ENCODE results near the gene TRMT5. TPM values are rescaled to one million over a fixed set of nuclear protein-coding genes. Genes with fewer than 3 reads are reported as not detected.
A peak's percentile ranks its signal among the peaks of the same experiment; 100 is the strongest.

The TRMT5 gene
- 5.2 TPM for total RNA-seq
- long read RNA-seq, full-length matches to known transcripts, result 1 of 1 reads
- long read RNA-seq, partial matches to known transcripts, result 0 of 1 reads
- long read RNA-seq, other reads (novel, unspliced or antisense), result 0 of 1 reads

GRCh38 chr14:60980811-60981632 lies at the start of gene TRMT5, which contains the start of gene SLC38A6:
TRMT5 (minus strand) TSS chr14:60981079; CDS start chr14:60980973, 106 bp downstream.
SLC38A6 (plus strand) TSS chr14:60981245; CDS start chr14:60981278, 33 bp downstream.
- DNase-seq (ENCODE audit: missing footprints) (peak; percentile 95), ATAC-seq (peak; percentile 98)
- intact Hi-C loops (cut with DNase I), result loop anchor here (2.0 to 5.0 kb wide), 4 partner anchors 246 to 1499 kb away; partner anchors contain the start of genes JKAMP, L3HYPDH, MNAT1 and PCNX4

- no peak for ATAC-seq
- intact Hi-C loops (cut with DNase I), result no loop called here
- no peak for DNase-seq (ENCODE audit: missing footprints)
These were observed 45.6 kb upstream of the TRMT5 start for GRCh38 chr14:61026526-61026925.

GRCh38 chr14:61025251-61026223 lies 44.7 kb upstream of the TRMT5 start:
- DNase-seq (ENCODE audit: missing footprints) (no peak), ATAC-seq (no peak)
- intact Hi-C loops (cut with DNase I), result loop anchor here (1.0 to 2.0 kb wide), 2 partner anchors 227 to 400 kb away; no protein-coding TSS in a partner anchor

- ATAC-seq, result no peak
- intact Hi-C loops (cut with DNase I), result no loop called here
These were observed 38.7 kb upstream of the TRMT5 start for GRCh38 chr14:61019537-61019936.

GRCh38 chr14:61003571-61003970 lies 22.7 kb upstream of the TRMT5 start:
- no peak for DNase-seq (ENCODE audit: missing footprints)
- no peak for ATAC-seq
- intact Hi-C loops (cut with DNase I), result no loop called here

More at GRCh38 chr14:61019537-61019936, 38.7 kb upstream of the TRMT5 start:
- DNase-seq (ENCODE audit: missing footprints), result no peak

- intact Hi-C loops (cut with DNase I), result no loop called here
- DNase-seq (ENCODE audit: missing footprints), result no peak
- no peak for ATAC-seq
These were observed 18.7 kb upstream of the TRMT5 start for GRCh38 chr14:60999536-60999935.

GRCh38 chr14:60998617-60999016 lies 17.7 kb upstream of the TRMT5 start:
- intact Hi-C loops (cut with DNase I), result no loop called here
- DNase-seq (ENCODE audit: missing footprints) (no peak), ATAC-seq (no peak)

GRCh38 chr14:60989599-60989998 lies 8.7 kb upstream of the TRMT5 start:
- DNase-seq (ENCODE audit: missing footprints), result no peak
- ATAC-seq, result no peak
- intact Hi-C loops (cut with DNase I), result no loop called here

GRCh38 chr14:60986500-60986899 lies 5.6 kb upstream of the TRMT5 start:
- DNase-seq (ENCODE audit: missing footprints) (no peak), ATAC-seq (no peak)
- intact Hi-C loops (cut with DNase I), result no loop called here

- no peak for ATAC-seq
- DNase-seq (ENCODE audit: missing footprints), result no peak
- intact Hi-C loops (cut with DNase I), result loop anchor here (5.0 kb wide), 3 partner anchors 262 to 1502 kb away; partner anchors contain the start of genes JKAMP, L3HYPDH, PCNX4 and SIX4
These were observed 3.3 kb upstream of the TRMT5 start for GRCh38 chr14:60984196-60984595.

GRCh38 chr14:60981633-60982455 lies 965 bp upstream of the TRMT5 start:
- no peak for DNase-seq (ENCODE audit: missing footprints)
- intact Hi-C loops (cut with DNase I), result loop anchor here (2.0 to 5.0 kb wide), 4 partner anchors 247 to 1500 kb away; partner anchors contain the start of genes JKAMP, L3HYPDH, MNAT1 and PCNX4
- ATAC-seq, result no peak

GRCh38 chr14:60977847-60978246 lies 3.0 kb downstream of the TRMT5 start:
- intact Hi-C loops (cut with DNase I), result no loop called here
- ATAC-seq (no peak), DNase-seq (ENCODE audit: missing footprints) (no peak)

- DNase-seq (ENCODE audit: missing footprints) (no peak), ATAC-seq (no peak)
- intact Hi-C loops (cut with DNase I), result no loop called here
These were observed 5.3 kb downstream of the TRMT5 start for GRCh38 chr14:60975551-60975950.

GRCh38 chr14:60974090-60974651 lies 6.7 kb downstream of the TRMT5 start:
- no peak for DNase-seq (ENCODE audit: missing footprints)
- ATAC-seq, result no peak
- intact Hi-C loops (cut with DNase I), result no loop called here

GRCh38 chr14:60973070-60973469 lies 7.8 kb downstream of the TRMT5 start:
- ATAC-seq (no peak), DNase-seq (ENCODE audit: missing footprints) (no peak)
- intact Hi-C loops (cut with DNase I), result no loop called here

- ATAC-seq (no peak), DNase-seq (ENCODE audit: missing footprints) (no peak)
- intact Hi-C loops (cut with DNase I), result no loop called here
These were observed 8.6 kb downstream of the TRMT5 start for GRCh38 chr14:60972295-60972694.

- no peak for DNase-seq (ENCODE audit: missing footprints)
- intact Hi-C loops (cut with DNase I), result no loop called here
These were observed 9.6 kb downstream of the TRMT5 start for GRCh38 chr14:60971271-60971670.

GRCh38 chr14:60970146-60970545 lies 10.7 kb downstream of the TRMT5 start:
- no peak for ATAC-seq
- DNase-seq (ENCODE audit: missing footprints), result no peak
- intact Hi-C loops (cut with DNase I), result no loop called here

More at GRCh38 chr14:60971271-60971670, 9.6 kb downstream of the TRMT5 start:
- ATAC-seq, result no peak

Data from Right ventricle myocardium inferior (tissue), 1 donor.